Spleen (tissue), 11 donors: ENCODE measurements around the gene SPC25. TPM values are rescaled to one million over a fixed set of nuclear protein-coding genes. Genes with fewer than 3 reads are reported as not detected.
"Not testable (repeated sequence)": the region's sequence is repeated elsewhere in the genome, so short reads cannot be mapped to it uniquely, and the experiment has no call there.

Experiments used
- DNase-seq: peaks from one replicate; pipeline ENCODE4 v3.0.0-alpha.2; 2020
- H3K27ac ChIP-seq, 8 donors: fragments of 200-600 bp; sonication (generic) in 7 of 8; 1 replicate in 4 of 8; 2 replicates in 4 of 8; pipeline versions ENCODE4 v1.5.0 to v1.8.0; 2016 to 2021; ENCODE audit warnings: inconsistent platforms in 4 of 8, mild to moderate bottlenecking in 4 of 8, moderate library complexity in 1 of 8
- H3K27me3 ChIP-seq, 7 donors: fragments of 200-600 bp; sonication (generic) in 6 of 7; replicated peaks in 1 of 7; 1 replicate in 4 of 7; 2 replicates in 3 of 7; pipeline versions ENCODE4 v1.5.0 to v1.8.0; 2016 to 2021; ENCODE audit warnings: inconsistent platforms in 3 of 7, mild to moderate bottlenecking in 1 of 7
- H3K36me3 ChIP-seq, 6 donors: fragments of 200-600 bp; sonication (generic) in 5 of 6; 1 replicate in 4 of 6; 2 replicates in 2 of 6; pipeline versions ENCODE4 v1.5.0 to v1.8.0; 2016 to 2021; ENCODE audit warnings: inconsistent platforms in 2 of 6
- H3K4me1 ChIP-seq, 6 donors: fragments of 200-600 bp; sonication (generic) in 5 of 6; 1 replicate in 3 of 6; 2 replicates in 3 of 6; pipeline versions ENCODE4 v1.5.0 to v1.8.0; 2016 to 2021; ENCODE audit warnings: inconsistent platforms in 3 of 6
- H3K4me3 ChIP-seq, 8 donors: fragments of 200-600 bp; sonication (generic) in 7 of 8; 1 replicate in 4 of 8; 2 replicates in 4 of 8; pipeline versions ENCODE4 v1.5.0 to v1.8.0; 2016 to 2021; ENCODE audit warnings: inconsistent platforms in 4 of 8, mild to moderate bottlenecking in 4 of 8, moderate library complexity in 2 of 8
- H3K9me3 ChIP-seq, 8 donors: fragments of 200-600 bp; sonication (generic) in 7 of 8; 1 replicate in 4 of 8; 2 replicates in 4 of 8; pipeline versions ENCODE4 v1.5.0 to v1.8.0; 2016 to 2021; ENCODE audit warnings: inconsistent platforms in 4 of 8
- POLR2A ChIP-seq, 3 donors: fragments of 450-650 bp; IDR thresholded peaks; one replicate each; pipeline ENCODE4 v1.5.1; 2017; ENCODE audit warnings: antibody characterized with exemption in 3 of 3, mild to moderate bottlenecking in 1 of 3
- POLR2AphosphoS5 ChIP-seq, 3 donors: sonication (generic); formaldehyde crosslinking; IDR thresholded peaks; one replicate each; pipeline ENCODE4 v1.5.1; 2017; ENCODE audit warnings: antibody characterized with exemption in 3 of 3
- WGBS, 5 donors: extraction: QIAGEN DNeasy Blood & Tissue Kit in 3 of 5; methylation state at CpG; one replicate each; pipeline versions ENCODE4 v1.1.5 to v1.1.7; 2013 to 2018; 5-methylcytosine and 5-hydroxymethylcytosine counted together
- intact Hi-C: fragments of 100-400 bp; cut with DNase I; formaldehyde crosslinking; loops from one replicate; pipeline ENCODE4 v1.15.0; 2023; ENCODE audit warnings: low total_unique reads
- polyA plus RNA-seq, 3 donors: library from polyadenylated mRNA; stranded (reverse); fragments of 200-250 nt; gene quantifications; one replicate each; pipeline ENCODE4 v1.2.1, GENCODE V29; 2013
- total RNA-seq, 7 donors: library from RNA; depleted of rRNA in 3 of 7; stranded (reverse); fragments of >200 nt in 3 of 7; fragmentation: NEBNext Ultra II Directional in 4 of 7; extraction: Animal tissue kit (Norgen Biotek cat#: 25700) in 4 of 7; gene quantifications; one replicate each; pipeline versions ENCODE4 v1.1.0 to v1.2.1, GENCODE V29; 2016 to 2021
- TF ChIP-seq, protein P1 (sequence below), 11 experiments: fragments of 200-600 bp in 7 of 11; fragments of 450-650 bp in 4 of 11; sonication (generic) in 4 of 11; IDR thresholded peaks in 8 of 11; conservative IDR thresholded peaks in 3 of 11; 1 replicate in 7 of 11; 2 replicates in 4 of 11; pipeline versions ENCODE4 v1.4.0 to v1.8.0; 2016 to 2021; ENCODE audit warnings: antibody characterized with exemption in 11 of 11, inconsistent platforms in 4 of 11, mild to moderate bottlenecking in 1 of 11
- donor health status: healthy with polysubstance abuse.
- donor health status: DM: no; HTN: no; CAD: no; lungs with moderate emphysema.
- donor health status: DM: no; HTN: no; CAD: no.
- donor health status: Bipolar disorder and iron deficiency.
- donor health status: healthy.
- donor health status: DM: no; HTN: no; CAD: no.
- donor health status: DM: yes; HTN: yes; CAD: no.

SPC25 gene
- total and polyA plus RNA-seq, 10 donors: 0.25 to 4.2 (median 2.1) TPM; not detected in 1

DNA sequence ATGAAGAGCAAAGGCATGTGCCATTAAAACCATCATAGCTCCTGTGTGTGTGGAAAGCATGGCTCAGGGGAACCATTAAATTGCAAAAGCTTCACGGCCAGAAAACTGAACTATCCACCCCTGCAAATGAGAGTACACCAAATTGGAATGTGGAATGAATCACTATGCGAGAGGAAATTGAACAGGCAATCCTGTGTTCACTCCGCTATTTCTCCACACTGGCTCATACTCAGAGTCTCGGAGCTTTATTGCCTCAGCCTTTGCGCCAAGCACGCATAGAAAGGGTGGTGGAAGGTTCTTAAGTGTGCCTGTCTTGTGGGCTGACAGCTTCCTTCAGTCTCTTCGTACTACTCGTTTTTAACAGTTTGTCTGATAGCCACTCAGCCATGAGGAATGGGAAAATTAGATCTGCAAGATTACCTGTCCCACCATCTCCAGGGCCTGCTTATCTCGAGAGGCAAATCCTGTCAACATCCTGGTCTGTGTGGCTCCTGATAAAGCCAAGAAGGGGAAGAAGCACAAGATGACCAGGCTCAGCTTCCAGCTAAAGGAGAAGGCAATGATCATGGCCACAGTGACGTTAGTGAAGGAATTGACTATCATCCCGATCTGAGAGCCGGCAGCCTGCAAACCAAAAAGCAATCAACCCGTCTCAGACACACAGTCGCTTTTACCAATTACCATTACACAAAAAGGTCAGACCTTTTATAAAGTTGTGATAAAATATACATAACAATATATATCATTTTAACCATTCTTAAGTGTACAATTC lies 45.8 kb upstream of the SPC25 start:
- H3K27ac ChIP-seq: no peak overlapping the region
- no peaks in the 10 kb centered on the region for H3K9me3 ChIP-seq
- intact Hi-C loops: no loop called here
- WGBS, 5 donors: 47 to 73% (median 58%) methylated on average over 14 of the region's 14 CpGs
- H3K27me3 ChIP-seq: no peaks in the 10 kb centered on the region
- TF ChIP-seq POLR2AphosphoS5 (IDR thresholded peaks at IDR 0.05): no peak
- TF ChIP-seq, protein P1, sequence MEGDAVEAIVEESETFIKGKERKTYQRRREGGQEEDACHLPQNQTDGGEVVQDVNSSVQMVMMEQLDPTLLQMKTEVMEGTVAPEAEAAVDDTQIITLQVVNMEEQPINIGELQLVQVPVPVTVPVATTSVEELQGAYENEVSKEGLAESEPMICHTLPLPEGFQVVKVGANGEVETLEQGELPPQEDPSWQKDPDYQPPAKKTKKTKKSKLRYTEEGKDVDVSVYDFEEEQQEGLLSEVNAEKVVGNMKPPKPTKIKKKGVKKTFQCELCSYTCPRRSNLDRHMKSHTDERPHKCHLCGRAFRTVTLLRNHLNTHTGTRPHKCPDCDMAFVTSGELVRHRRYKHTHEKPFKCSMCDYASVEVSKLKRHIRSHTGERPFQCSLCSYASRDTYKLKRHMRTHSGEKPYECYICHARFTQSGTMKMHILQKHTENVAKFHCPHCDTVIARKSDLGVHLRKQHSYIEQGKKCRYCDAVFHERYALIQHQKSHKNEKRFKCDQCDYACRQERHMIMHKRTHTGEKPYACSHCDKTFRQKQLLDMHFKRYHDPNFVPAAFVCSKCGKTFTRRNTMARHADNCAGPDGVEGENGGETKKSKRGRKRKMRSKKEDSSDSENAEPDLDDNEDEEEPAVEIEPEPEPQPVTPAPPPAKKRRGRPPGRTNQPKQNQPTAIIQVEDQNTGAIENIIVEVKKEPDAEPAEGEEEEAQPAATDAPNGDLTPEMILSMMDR (IDR thresholded peaks at IDR 0.05 in 8 of 11, conservative IDR thresholded peaks at IDR 0.05 in 3 of 11): no peak
- TF ChIP-seq POLR2A (IDR thresholded peaks at IDR 0.05): no peak
- no peak for DNase-seq
- H3K36me3 ChIP-seq: no peaks in the 10 kb centered on the region
- no peaks in the 10 kb centered on the region for H3K4me1 ChIP-seq
- H3K4me3 ChIP-seq: no peak overlapping the region

DNA sequence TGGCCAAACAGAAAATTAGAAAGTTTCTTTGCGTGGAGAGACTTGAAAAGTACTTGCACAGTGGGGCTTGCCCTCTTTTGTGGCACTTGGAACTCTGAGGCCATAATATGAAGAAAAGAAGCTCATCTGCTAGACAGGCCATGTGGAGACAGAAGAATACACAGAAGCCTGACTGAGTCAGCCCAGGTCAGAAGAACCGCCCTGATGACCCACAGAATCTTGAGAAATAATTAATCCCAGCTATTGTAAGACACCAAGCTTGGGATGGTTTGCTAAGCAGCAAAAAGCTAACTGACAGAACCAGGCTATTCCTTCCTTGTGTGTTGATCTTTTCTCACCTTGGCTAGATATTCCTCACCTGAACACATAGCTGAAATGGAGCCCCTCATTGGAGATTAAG lies 44.6 kb upstream of the SPC25 start:
- H3K9me3 ChIP-seq: no peaks in the 10 kb centered on the region
- no peak for DNase-seq
- no peaks in the 10 kb centered on the region for H3K4me1 ChIP-seq
- no peak overlapping the region for H3K27ac ChIP-seq
- WGBS, 5 donors: 83 to 94% (median 90%) methylated on average over 2 of the region's 2 CpGs
- no peaks in the 10 kb centered on the region for H3K36me3 ChIP-seq
- intact Hi-C loops: no loop called here
- H3K4me3 ChIP-seq: no peak overlapping the region
- H3K27me3 ChIP-seq: no peaks in the 10 kb centered on the region
- no peak for TF ChIP-seq POLR2AphosphoS5 (IDR thresholded peaks at IDR 0.05)
- no peak for TF ChIP-seq POLR2A (IDR thresholded peaks at IDR 0.05)
- TF ChIP-seq, protein P1 (IDR thresholded peaks at IDR 0.05 in 8 of 11, conservative IDR thresholded peaks at IDR 0.05 in 3 of 11): no peak

DNA sequence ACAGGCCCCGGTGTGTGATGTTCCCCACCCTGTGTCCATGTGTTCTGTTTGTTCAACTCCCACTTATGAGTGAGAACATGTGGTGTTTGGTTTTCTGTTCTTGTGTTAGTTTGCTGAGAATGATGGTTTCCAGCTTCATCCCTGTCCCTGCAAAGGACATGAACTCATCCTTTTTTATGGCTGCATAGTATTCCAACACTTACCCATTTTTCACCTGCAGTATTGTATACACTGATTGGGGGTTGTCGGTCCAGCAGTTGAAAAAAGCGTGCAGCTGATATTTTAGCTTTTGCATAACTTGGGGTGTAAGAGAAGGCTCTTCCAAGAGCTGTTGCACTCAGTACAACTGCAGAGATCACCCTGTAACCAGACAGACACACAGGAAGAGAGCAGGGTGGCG lies 41.9 kb upstream of the SPC25 start:
- H3K4me1 ChIP-seq, H3K9me3 ChIP-seq, H3K4me3 ChIP-seq, DNase-seq, H3K36me3 ChIP-seq, intact Hi-C loops, H3K27ac ChIP-seq, H3K27me3 ChIP-seq: not testable (repeated sequence)
- WGBS, 5 donors: 91 to 94% (median 92%) methylated on average over 4 of the region's 4 CpGs

DNA sequence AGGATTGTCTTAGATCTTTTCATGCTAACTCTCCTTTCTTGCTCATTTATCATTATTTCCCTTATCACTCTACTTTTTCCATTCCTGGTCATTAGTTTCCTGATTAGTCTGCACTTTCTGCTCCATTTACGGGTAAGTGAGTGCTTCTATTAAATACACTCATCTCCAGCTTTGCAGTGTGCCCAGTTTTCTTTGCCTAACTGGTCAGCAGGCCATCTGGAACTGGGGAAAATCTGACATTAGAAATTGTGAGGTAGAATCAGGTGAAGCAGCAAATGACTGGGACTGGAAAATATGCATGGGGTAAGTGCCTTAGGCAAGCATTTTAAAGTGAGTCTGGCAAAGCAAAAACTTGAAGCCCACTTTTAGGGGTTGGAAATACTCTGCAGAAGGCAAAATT lies 40.0 kb upstream of the SPC25 start:
- Histone ChIP-seq H3K36me3 (no peaks in the 10 kb centered on the region), H3K27me3 (no peaks in the 10 kb centered on the region), H3K4me1 (no peaks in the 10 kb centered on the region), H3K27ac (no peak overlapping the region), H3K4me3 (no peak overlapping the region), H3K9me3 (no peaks in the 10 kb centered on the region)
- 61 to 81% (median 73%) methylated on average over 1 of the region's 1 CpG for WGBS, 5 donors
- TF ChIP-seq POLR2AphosphoS5 (IDR thresholded peaks at IDR 0.05) (no peak), POLR2A (IDR thresholded peaks at IDR 0.05) (no peak)
- TF ChIP-seq, protein P1 (IDR thresholded peaks at IDR 0.05 in 8 of 11, conservative IDR thresholded peaks at IDR 0.05 in 3 of 11): no peak
- DNase-seq: no peak
- intact Hi-C loops: no loop called here
